ENCODE results near the gene FPR3. TPM values are rescaled to one million over a fixed set of nuclear protein-coding genes. Genes with fewer than 3 reads are reported as not detected.

Gene FPR3
- total RNA-seq, 4 donors from 2014 or later = 0.81 to 2.9 (median 2.1) TPM

GRCh38 chr19:51754109-51754508 is 40.8 kb upstream of the FPR3 start:
- no peaks in the 10 kb centered on the region for H3K36me3 ChIP-seq
- H3K9me3 ChIP-seq = no peaks in the 10 kb centered on the region
- H3K27me3 ChIP-seq = no peaks in the 10 kb centered on the region
- no peak overlapping the region for H3K27ac ChIP-seq
- DNase-seq (ENCODE audit: low spot score in 2 of 2) = no peak
- no peaks in the 10 kb centered on the region for H3K4me1 ChIP-seq
- TF ChIP-seq EP300 (IDR thresholded peaks at IDR 0.05) (no peak), POLR2A (IDR thresholded peaks at IDR 0.05) (no peak), POLR2AphosphoS5 (IDR thresholded peaks at IDR 0.05) (no peak), CTCF (IDR thresholded peaks at IDR 0.05) (no peak)
- H3K4me3 ChIP-seq = no peak overlapping the region
- 87% methylated on average over 6 of the region's 6 CpGs for WGBS

DNA sequence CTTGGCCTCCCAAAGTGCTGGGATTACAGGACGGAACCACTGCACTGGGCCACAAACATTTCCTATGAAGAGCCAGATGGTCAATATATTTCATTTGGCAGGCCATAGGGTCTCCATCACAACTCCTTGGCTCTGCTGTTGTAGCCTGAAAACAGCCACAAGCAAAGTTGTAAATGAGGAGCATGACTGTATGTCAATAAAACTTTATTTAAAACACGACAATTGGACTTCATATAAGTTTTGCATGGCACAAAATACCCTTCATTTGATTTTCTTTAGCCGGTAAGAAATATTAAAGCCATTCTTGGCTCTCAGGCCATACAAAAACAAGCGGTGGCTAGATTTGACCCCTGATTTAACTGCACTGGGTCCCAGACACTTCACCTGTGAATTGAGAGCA is 40.2 kb upstream of the FPR3 start:
- WGBS = 82% methylated on average over 4 of the region's 4 CpGs
- Histone ChIP-seq H3K4me1 (no peaks in the 10 kb centered on the region), H3K36me3 (no peaks in the 10 kb centered on the region), H3K27me3 (no peaks in the 10 kb centered on the region), H3K27ac (no peak overlapping the region), H3K9me3 (no peaks in the 10 kb centered on the region), H3K4me3 (no peak overlapping the region)
- DNase-seq (ENCODE audit: low spot score in 2 of 2) = no peak
- no peak for TF ChIP-seq CTCF (IDR thresholded peaks at IDR 0.05)
- no peak for TF ChIP-seq POLR2A (IDR thresholded peaks at IDR 0.05)
- no peak for TF ChIP-seq POLR2AphosphoS5 (IDR thresholded peaks at IDR 0.05)
- no peak for TF ChIP-seq EP300 (IDR thresholded peaks at IDR 0.05)

GRCh38 chr19:51755571-51755970 is 39.4 kb upstream of the FPR3 start:
- H3K4me3 ChIP-seq = no peak overlapping the region
- no peaks in the 10 kb centered on the region for H3K9me3 ChIP-seq
- 91% methylated on average over 7 of the region's 7 CpGs for WGBS
- TF ChIP-seq POLR2A (IDR thresholded peaks at IDR 0.05) = no peak
- no peak for TF ChIP-seq POLR2AphosphoS5 (IDR thresholded peaks at IDR 0.05)
- TF ChIP-seq EP300 (IDR thresholded peaks at IDR 0.05) = no peak
- no peak for TF ChIP-seq CTCF (IDR thresholded peaks at IDR 0.05)
- H3K4me1 ChIP-seq = no peaks in the 10 kb centered on the region
- no peak overlapping the region for H3K27ac ChIP-seq
- no peaks in the 10 kb centered on the region for H3K27me3 ChIP-seq
- no peak for DNase-seq (ENCODE audit: low spot score in 2 of 2)
- H3K36me3 ChIP-seq = no peaks in the 10 kb centered on the region

- Histone ChIP-seq H3K9me3 (no peaks in the 10 kb centered on the region), H3K4me1 (no peaks in the 10 kb centered on the region), H3K27ac (no peak within 1 kb of the TSS), H3K36me3 (no peaks in the 10 kb centered on the region), H3K4me3 (no peak within 1 kb of the TSS), H3K27me3 (peaks cover 19% of the 10 kb centered on the region)
- WGBS = 62% methylated on average over 8 of the region's 8 CpGs
- no peak for TF ChIP-seq POLR2A (IDR thresholded peaks at IDR 0.05)
- TF ChIP-seq CTCF (IDR thresholded peaks at IDR 0.05) = no peak
- TF ChIP-seq EP300 (IDR thresholded peaks at IDR 0.05) = no peak
- no peak for TF ChIP-seq POLR2AphosphoS5 (IDR thresholded peaks at IDR 0.05)
- DNase-seq (ENCODE audit: low spot score in 2 of 2) = no peak
These were observed 34.1 kb upstream of the FPR3 start, which contains the start of gene FPR2 for GRCh38 chr19:51760697-51761356. FPR2 (plus strand) TSS chr19:51761180; CDS start chr19:51768659, 7,479 bp downstream.

GRCh38 chr19:51761696-51762095 is 33.3 kb upstream of the FPR3 start:
- Histone ChIP-seq H3K4me1 (no peaks in the 10 kb centered on the region), H3K27ac (no peak overlapping the region), H3K4me3 (no peak overlapping the region), H3K9me3 (no peaks in the 10 kb centered on the region), H3K36me3 (no peaks in the 10 kb centered on the region), H3K27me3 (peaks cover 19% of the 10 kb centered on the region)
- DNase-seq (ENCODE audit: low spot score in 2 of 2) = no peak
- TF ChIP-seq POLR2AphosphoS5 (IDR thresholded peaks at IDR 0.05) = no peak
- no peak for TF ChIP-seq CTCF (IDR thresholded peaks at IDR 0.05)
- TF ChIP-seq POLR2A (IDR thresholded peaks at IDR 0.05) = no peak
- no peak for TF ChIP-seq EP300 (IDR thresholded peaks at IDR 0.05)
- WGBS = 80% methylated on average over 7 of the region's 7 CpGs
